Colonic mucosa (tissue), 4 donors: Measurements from ENCODE around the gene DISP3. TPM values are rescaled to one million over a fixed set of nuclear protein-coding genes. Genes with fewer than 3 reads are reported as not detected.

Experiments used
- DNase-seq: peaks from one replicate; pipeline ENCODE4 v3.0.0-alpha.2; 2020
- H3K27ac ChIP-seq: fragments of 200-600 bp; one replicate; pipeline ENCODE4 v1.8.0; 2021
- H3K27me3 ChIP-seq: fragments of 200-600 bp; one replicate; pipeline ENCODE4 v1.8.0; 2021
- H3K36me3 ChIP-seq: fragments of 200-600 bp; one replicate; pipeline ENCODE4 v1.8.0; 2021
- H3K4me1 ChIP-seq: fragments of 200-600 bp; one replicate; pipeline ENCODE4 v1.8.0; 2021; ENCODE audit warnings: mild to moderate bottlenecking
- H3K4me3 ChIP-seq: fragments of 200-600 bp; one replicate; pipeline ENCODE4 v1.8.0; 2021
- H3K9ac ChIP-seq, 2 donors: one replicate each; pipeline ENCODE4 v1.7.0; 2013; ENCODE audit warnings: control low read depth in 2 of 2, low read depth in 2 of 2, low read length in 2 of 2
- H3K9me3 ChIP-seq: fragments of 200-600 bp; one replicate; pipeline ENCODE4 v1.8.0; 2021
- CTCF ChIP-seq: fragments of 200-600 bp; IDR thresholded peaks from one replicate; pipeline ENCODE4 v1.8.0; 2022; ENCODE audit warnings: antibody characterized with exemption, mild to moderate bottlenecking
- intact Hi-C: fragments of 100-400 bp; cut with DNase I; formaldehyde crosslinking; loops from one replicate; pipeline ENCODE4 v1.14.1; 2022
- total RNA-seq, 2 donors: library from RNA; stranded (reverse); fragmentation: NEBNext Ultra II Directional in 1 of 2; extraction: Animal tissue kit (Norgen Biotek cat#: 25700) in 1 of 2; gene quantifications; one replicate each; pipeline ENCODE4 v1.2.1, GENCODE V29; 2021
- donor health status: healthy.
- donor health status: DM: no; HTN: no; CAD: no.
- donor health status: DM: no; HTN: no; CAD: no.

The DISP3 gene
- total RNA-seq, 2 donors from 2014 or later, result 0.10 to 0.13 TPM

DNA sequence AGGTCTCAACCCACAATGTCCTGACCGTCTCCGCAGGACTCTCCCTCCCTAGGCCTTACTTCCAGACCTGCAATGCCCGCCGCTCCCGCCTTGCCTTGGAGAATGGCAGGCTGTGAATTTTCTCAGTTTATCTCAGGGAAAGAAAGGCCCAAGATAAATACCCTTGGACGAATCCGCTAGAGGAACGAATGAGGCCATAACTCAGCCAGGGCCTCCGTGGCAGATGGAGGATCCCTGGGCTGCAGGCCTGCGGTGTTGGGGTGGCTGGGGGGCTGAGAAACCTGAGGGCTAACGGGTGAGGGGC lies 29.9 kb upstream of the DISP3 start:
- no peak for TF ChIP-seq CTCF
- intact Hi-C loops, result no loop called here
- no peak for DNase-seq
- Histone ChIP-seq H3K9ac (no peak overlapping the region), H3K27ac (no peak overlapping the region), H3K4me3 (no peak overlapping the region), H3K4me1 (no peaks in the 10 kb centered on the region), H3K27me3 (no peaks in the 10 kb centered on the region), H3K36me3 (no peaks in the 10 kb centered on the region), H3K9me3 (no peaks in the 10 kb centered on the region)

GRCh38 chr1:11450310-11450709 lies 28.6 kb upstream of the DISP3 start:
- no peak for TF ChIP-seq CTCF
- intact Hi-C loops, result no loop called here
- Histone ChIP-seq H3K9me3 (no peaks in the 10 kb centered on the region), H3K36me3 (no peaks in the 10 kb centered on the region), H3K27me3 (no peaks in the 10 kb centered on the region), H3K27ac (no peak overlapping the region), H3K9ac (no peak overlapping the region), H3K4me1 (no peaks in the 10 kb centered on the region), H3K4me3 (no peak overlapping the region)
- no peak for DNase-seq

DNA sequence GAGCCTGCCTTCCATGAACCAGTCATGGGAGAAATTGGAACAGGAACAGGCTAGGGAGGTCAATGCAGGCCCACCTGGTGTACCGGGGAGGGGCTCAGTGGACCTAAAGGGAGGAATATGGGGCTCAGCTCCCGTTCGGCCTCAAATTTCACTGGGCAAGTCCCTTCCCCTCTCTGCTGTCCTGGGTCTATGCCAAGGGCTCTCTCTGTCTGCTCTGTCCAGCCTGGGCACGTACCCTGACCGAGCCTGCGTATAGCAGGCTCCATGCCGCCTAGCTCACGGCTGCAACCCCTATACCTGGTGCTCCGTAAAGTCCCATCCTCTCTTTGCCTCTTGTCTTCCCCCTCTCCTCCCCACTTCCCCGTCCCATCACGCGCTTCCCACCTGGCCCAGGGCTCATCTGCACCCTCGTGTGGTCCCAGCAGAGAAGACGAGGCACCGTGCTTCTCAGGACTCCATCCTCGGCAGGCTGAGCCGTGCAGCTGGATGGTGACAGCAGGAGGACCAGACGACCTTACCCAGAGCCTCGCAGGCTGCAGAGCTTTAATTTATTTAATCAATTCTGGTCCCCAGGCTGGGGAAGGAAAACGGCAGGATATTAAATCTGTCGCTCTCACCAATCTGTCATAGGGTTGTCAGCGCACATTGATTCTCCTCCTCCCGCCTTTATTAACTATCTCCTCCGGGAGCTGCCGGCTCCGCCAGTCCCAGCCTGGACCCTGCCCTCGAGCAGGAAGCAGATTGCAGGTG lies 25.0 kb upstream of the DISP3 start:
- intact Hi-C loops, result no loop called here
- no peaks in the 10 kb centered on the region for H3K36me3 ChIP-seq
- H3K4me1 ChIP-seq, result no peaks in the 10 kb centered on the region
- TF ChIP-seq CTCF, result no peak
- DNase-seq, result no peak
- no peaks in the 10 kb centered on the region for H3K9me3 ChIP-seq
- no peak overlapping the region for H3K27ac ChIP-seq
- no peaks in the 10 kb centered on the region for H3K27me3 ChIP-seq
- H3K9ac ChIP-seq, result no peak overlapping the region
- no peak overlapping the region for H3K4me3 ChIP-seq

DNA sequence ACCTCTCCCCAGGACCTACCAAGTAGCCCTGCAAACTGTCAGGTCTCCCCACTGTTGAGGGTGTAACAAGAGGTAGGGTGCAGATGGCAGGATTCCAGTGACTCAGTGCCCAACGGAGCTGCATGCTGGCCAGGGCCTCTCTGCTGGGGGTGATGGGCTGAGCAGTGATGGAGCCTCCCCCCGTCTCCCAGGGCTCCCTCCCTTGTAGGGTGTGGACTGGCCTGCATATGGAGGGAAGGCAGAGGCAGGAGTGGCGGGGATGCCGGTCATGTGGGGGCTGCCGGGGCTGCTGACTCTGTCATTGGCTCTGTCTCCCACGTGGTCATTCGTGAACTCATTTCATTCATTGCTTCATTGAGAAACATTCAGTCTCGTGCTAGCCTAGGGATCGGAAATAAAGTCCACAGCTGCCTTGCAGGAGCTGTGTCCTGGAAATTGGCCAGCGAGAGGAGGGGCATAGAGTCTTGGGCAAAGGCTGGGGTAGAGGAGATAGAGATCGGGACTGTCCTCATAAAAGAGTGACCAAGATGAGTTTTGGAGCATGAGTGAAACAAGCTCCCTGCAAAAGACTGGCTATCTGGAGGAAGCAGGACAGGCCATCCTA lies 22.9 kb upstream of the DISP3 start:
- Histone ChIP-seq H3K4me3 (no peak overlapping the region), H3K27ac (no peak overlapping the region), H3K9ac (no peak overlapping the region), H3K4me1 (no peaks in the 10 kb centered on the region), H3K27me3 (no peaks in the 10 kb centered on the region), H3K9me3 (no peaks in the 10 kb centered on the region), H3K36me3 (no peaks in the 10 kb centered on the region)
- TF ChIP-seq CTCF, result no peak
- DNase-seq, result no peak
- intact Hi-C loops, result no loop called here

DNA sequence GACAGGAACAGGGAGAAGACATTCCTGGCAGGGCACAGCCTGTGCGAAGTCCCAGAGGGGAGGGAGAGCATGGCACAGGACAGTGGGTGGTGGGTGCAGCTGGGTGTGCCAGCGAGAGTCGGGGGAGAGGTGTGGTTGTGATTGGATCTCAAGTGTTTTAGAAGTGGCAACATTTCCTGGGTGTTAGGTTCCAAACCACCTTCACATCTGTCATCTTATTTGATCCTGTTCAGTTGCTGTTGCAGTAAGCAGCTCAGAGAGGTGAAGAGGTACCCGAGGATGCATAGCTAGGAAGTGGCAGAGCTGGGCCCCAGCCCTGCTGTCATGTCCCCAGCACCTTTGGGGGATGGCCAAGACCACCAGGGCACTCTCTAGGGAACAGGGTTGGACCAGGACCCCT lies 22.0 kb upstream of the DISP3 start:
- Histone ChIP-seq H3K4me1 (no peaks in the 10 kb centered on the region), H3K4me3 (no peak overlapping the region), H3K9me3 (no peaks in the 10 kb centered on the region), H3K36me3 (no peaks in the 10 kb centered on the region), H3K27ac (no peak overlapping the region), H3K9ac (no peak overlapping the region), H3K27me3 (no peaks in the 10 kb centered on the region)
- intact Hi-C loops, result no loop called here
- no peak for TF ChIP-seq CTCF
- no peak for DNase-seq
